ENCODE results near the gene DYRK1A.
A peak's percentile ranks its signal among the peaks of the same experiment; 100 is the strongest.

Gene DYRK1A

DNA sequence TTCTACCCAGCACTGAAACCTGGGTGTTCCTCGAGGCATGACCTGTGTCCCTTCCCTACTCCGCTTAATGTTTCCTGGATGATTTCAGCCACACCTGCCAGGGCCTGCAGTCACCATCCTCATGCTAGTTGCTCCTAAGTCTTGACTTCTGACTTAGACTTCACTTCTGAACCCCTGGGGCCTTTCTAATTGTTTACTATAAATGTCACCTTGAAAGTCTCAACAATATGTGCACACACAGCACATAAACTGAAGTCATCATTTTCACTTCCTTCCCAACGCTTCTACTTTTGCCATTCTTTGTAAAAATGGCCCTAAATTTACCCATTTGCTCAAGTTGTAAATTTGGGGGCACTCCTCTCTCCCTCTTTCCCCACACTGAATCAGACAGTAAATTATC lies 141.1 kb downstream of the DYRK1A start:
- Histone ChIP-seq H4K20me1 (peaks cover 0 to 55% (median 12%) of the 10 kb centered on the region in 11 experiments; a peak in 11 of 22 replicates), H3K4me2 (peak overlapping the region in 4 of 11 experiments; percentile 7 to 70 (median 66); a peak in 6 of 22 replicates), H3K36me3 (peaks cover 98 to 100% (median 100%) of the 10 kb centered on the region in 11 experiments)

DNA sequence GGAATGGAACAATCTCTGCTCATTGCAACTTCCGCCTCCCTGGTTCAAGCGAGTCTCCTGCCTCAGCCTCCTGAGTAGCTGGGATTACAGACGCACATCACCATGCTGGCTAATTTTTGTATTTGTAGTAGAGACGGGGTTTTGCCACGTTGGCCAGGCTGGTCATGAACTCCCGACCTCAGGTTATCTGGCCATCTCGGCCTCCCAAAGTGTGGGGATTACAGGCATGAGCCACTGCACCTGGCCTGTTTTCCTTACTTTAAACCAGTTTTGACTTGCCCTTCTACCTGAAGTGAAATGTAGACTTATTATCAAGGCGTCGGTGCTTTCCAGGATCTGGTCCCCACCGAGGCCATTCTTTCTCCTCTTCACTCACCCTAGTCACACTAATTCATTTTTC lies 141.8 kb downstream of the DYRK1A start:
- Histone ChIP-seq H3K4me1 (peaks cover 0 to 36% (median 4%) of the 10 kb centered on the region in 10 experiments; a peak in 9 of 20 replicates), H4K20me1 (peaks cover 0 to 54% (median 12%) of the 10 kb centered on the region in 11 experiments; a peak in 14 of 22 replicates), H3K4me2 (peak overlapping the region in 3 of 11 experiments; percentile 64 to 70 (median 68); a peak in 4 of 22 replicates), H3K36me3 (peaks cover 97 to 100% (median 98%) of the 10 kb centered on the region in 11 experiments), H3K27ac (0 out of 22 replicates have a peak overlapping the region, but pooled peaks of 1 of the 11 experiments have one; percentile 49), H3K9me3 (replicated peaks in 1 of 11) (no peaks in the 10 kb centered on the region), H3K4me3 (no peak overlapping the region), H3K9ac (no peak overlapping the region), H3K27me3 (no peaks in the 10 kb centered on the region)
- TF ChIP-seq Cebpa-rat (IDR thresholded peaks at IDR 0.05): no peak

More for the DNA sequence above, 141.1 kb downstream of the DYRK1A start:
- TF ChIP-seq Cebpa-rat (IDR thresholded peaks at IDR 0.05): no peak
- Histone ChIP-seq H3K27me3 (no peaks in the 10 kb centered on the region), H3K4me3 (no peak overlapping the region), H3K4me1 (peaks cover 0 to 39% (median 4%) of the 10 kb centered on the region in 10 experiments; a peak in 9 of 20 replicates), H3K27ac (peak overlapping the region in 4 of 11 experiments; percentile 8 to 53 (median 40); a peak in 5 of 22 replicates), H3K9ac (no peak overlapping the region), H3K9me3 (replicated peaks in 1 of 11) (no peaks in the 10 kb centered on the region)

DNA sequence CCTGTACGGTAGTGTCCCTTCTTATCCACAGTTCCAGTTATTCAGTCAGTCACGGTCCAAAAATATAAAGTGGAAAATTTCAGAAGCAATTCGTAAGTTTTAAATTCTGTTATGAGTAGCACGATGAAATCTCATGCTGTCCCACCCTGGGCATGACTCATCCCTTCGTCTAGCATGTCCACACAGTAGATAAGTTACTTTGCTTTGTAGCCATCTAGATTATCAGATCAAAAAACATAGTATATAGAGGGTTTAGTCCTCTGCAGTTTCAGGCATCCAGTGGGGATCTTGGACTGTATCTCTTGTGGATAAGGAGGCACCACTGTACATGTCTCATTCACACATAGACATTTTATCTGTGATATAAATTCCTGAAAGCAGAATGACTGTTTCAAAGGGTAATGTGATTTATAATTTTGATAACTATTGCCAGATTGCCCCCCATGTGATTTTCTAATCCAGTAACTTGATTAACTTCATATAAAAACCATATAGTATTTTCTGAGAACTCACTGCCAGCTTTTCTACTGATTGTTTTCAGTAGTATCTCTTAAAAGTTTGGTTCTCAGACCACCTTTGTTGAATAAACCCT lies 143.3 kb downstream of the DYRK1A start:
- no peaks in the 10 kb centered on the region for H3K9me3 ChIP-seq (replicated peaks in 1 of 11)
- H3K4me1 ChIP-seq: peaks cover 0 to 27% (median 4%) of the 10 kb centered on the region in 10 experiments; a peak in 9 of 20 replicates
- peaks cover 98 to 100% (median 98%) of the 10 kb centered on the region in 11 experiments for H3K36me3 ChIP-seq
- no peak overlapping the region for H3K4me2 ChIP-seq
- no peak overlapping the region for H3K9ac ChIP-seq
- peaks cover 0 to 53% (median 16%) of the 10 kb centered on the region in 11 experiments; a peak in 15 of 22 replicates for H4K20me1 ChIP-seq
- no peak overlapping the region for H3K4me3 ChIP-seq
- H3K27ac ChIP-seq: no peak overlapping the region
- no peaks in the 10 kb centered on the region for H3K27me3 ChIP-seq
- TF ChIP-seq Cebpa-rat (IDR thresholded peaks at IDR 0.05): no peak

DNA sequence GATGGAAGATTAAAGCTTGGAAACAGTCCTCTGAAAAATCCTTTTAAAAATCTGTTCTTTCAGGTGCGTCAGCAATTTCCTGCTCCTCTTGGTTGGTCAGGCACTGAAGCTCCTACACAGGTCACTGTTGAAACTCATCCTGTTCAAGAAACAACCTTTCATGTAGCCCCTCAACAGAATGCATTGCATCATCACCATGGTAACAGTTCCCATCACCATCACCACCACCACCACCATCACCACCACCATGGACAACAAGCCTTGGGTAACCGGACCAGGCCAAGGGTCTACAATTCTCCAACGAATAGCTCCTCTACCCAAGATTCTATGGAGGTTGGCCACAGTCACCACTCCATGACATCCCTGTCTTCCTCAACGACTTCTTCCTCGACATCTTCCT lies 145.3 kb downstream of the DYRK1A start:
- Histone ChIP-seq H3K9ac (no peak overlapping the region), H3K27me3 (no peaks in the 10 kb centered on the region), H3K4me1 (peaks cover 0 to 20% (median 4%) of the 10 kb centered on the region in 10 experiments; a peak in 9 of 20 replicates), H3K27ac (no peak overlapping the region), H3K4me2 (no peak overlapping the region), H4K20me1 (peaks cover 0 to 62% (median 17%) of the 10 kb centered on the region in 11 experiments; a peak in 16 of 22 replicates), H3K36me3 (peaks cover 97 to 100% (median 98%) of the 10 kb centered on the region in 11 experiments), H3K4me3 (no peak overlapping the region), H3K9me3 (replicated peaks in 1 of 11) (no peaks in the 10 kb centered on the region)
- TF ChIP-seq Cebpa-rat (IDR thresholded peaks at IDR 0.05): no peak

DNA sequence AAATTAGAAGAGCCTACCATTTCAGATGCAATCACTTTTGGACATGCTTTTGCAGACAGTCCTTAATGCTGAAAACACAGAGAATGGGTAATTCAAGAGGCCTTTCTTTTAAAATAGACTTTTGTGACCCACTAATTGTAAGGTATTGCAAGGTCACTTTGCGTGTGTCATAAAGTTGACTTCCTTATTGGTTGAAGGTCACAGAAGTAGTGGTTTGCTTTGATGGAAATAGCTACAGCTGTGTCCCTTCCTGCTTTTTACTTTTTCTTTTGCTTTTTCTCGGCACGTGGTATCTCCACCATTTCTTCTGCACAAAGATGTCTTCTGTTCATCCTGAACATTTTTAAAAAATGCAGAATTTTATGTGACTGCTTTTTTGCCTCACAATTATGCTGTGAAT lies 146.8 kb downstream of the DYRK1A start:
- Histone ChIP-seq H3K9me3 (replicated peaks in 1 of 11) (no peaks in the 10 kb centered on the region), H3K4me2 (no peak overlapping the region), H3K27me3 (no peaks in the 10 kb centered on the region), H3K9ac (no peak overlapping the region), H4K20me1 (peaks cover 0 to 47% (median 18%) of the 10 kb centered on the region in 11 experiments; a peak in 16 of 22 replicates), H3K4me3 (no peak overlapping the region), H3K27ac (no peak overlapping the region), H3K36me3 (peaks cover 90 to 100% (median 97%) of the 10 kb centered on the region in 11 experiments), H3K4me1 (peaks cover 0 to 5% (median 0%) of the 10 kb centered on the region in 10 experiments; a peak in 2 of 20 replicates)
- TF ChIP-seq Cebpa-rat (IDR thresholded peaks at IDR 0.05): no peak

DNA sequence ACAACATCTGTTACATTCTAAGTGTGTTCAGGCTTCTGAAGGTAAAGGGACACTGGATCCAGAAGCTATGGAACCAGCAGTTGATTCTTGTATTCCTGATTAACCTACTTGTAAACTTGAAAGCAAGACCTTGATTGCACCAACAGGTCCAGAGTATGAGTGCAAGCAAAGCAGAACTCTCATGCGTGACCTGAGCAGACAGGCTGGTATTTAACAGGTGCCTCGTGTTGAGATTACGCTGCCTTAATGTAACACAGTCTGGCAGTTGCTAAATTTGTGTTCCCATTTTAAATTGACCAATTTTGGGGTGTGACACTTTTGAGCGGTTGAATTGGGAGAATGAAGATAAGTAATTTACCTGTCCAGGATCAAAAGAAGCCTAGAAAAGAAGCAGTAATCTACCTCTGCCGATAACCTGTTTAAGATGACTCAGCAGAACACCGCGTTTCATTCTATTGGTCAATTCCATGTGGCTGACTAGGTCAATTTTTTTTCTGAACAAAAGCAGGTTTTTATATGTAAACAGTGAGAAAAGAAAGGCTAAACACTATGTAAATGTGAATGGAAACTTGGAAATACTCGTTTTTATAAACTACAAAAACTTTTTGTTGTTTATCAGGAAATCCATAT lies 147.6 kb downstream of the DYRK1A start:
- Histone ChIP-seq H3K36me3 (peaks cover 82 to 97% (median 89%) of the 10 kb centered on the region in 11 experiments), H4K20me1 (peaks cover 0 to 47% (median 18%) of the 10 kb centered on the region in 11 experiments; a peak in 16 of 22 replicates), H3K9me3 (replicated peaks in 1 of 11) (no peaks in the 10 kb centered on the region), H3K9ac (no peak overlapping the region), H3K4me3 (no peak overlapping the region), H3K4me1 (0 out of 20 replicates have a peak, but pooled peaks cover 0 to 5% (median 0%) of the 10 kb centered on the region in 10 experiments), H3K27ac (no peak overlapping the region), H3K27me3 (no peaks in the 10 kb centered on the region), H3K4me2 (no peak overlapping the region)
- TF ChIP-seq Cebpa-rat (IDR thresholded peaks at IDR 0.05): no peak

DNA sequence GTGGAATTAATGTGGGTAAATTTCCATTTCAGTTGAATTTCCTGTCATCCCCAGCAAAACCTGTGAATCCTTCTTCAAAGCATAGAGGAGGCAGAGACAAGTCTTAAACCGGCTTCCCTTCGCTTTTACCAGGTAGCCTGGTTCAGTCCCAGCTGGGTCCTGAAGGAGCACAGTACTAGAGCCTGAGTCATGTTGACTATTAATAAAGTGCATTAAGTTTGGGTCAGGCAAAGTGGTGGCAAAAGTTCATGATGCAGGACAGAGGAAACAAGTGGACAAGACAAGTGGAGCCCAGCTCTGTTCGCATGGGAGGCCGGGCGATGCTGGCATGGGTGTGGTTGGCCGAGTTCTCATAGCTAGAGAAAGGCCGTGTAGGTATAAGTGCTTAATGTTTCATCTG lies 150.4 kb downstream of the DYRK1A start:
- Histone ChIP-seq H3K27ac (no peak overlapping the region), H3K36me3 (peaks cover 54 to 68% (median 60%) of the 10 kb centered on the region in 11 experiments)
- no peak for TF ChIP-seq Cebpa-rat (IDR thresholded peaks at IDR 0.05)

DNA sequence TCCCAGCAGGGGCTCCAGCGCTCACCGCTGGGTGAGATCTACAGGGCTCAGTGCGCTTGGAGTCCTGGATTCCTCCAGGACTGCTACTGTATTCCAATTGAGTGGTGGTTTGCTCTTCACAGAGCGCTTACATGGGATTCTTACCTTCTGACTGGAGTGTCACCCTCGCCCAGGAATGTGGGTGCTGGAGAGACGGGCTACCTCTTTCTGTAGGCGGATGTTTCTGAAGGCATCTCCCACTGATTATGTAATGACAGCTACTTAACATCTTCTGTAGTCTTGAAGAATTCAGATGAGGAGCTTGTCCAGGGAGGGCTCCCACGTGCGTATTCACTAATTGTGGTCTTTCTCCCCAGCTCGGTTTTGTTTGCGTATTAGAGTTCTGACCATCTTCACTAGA lies 154.2 kb downstream of the DYRK1A start:
- Histone ChIP-seq H3K9me3 (replicated peaks in 1 of 11) (peaks cover 0 to 6% (median 0%) of the 10 kb centered on the region in 11 experiments; a peak in 1 of 22 replicates), H3K4me2 (no peak overlapping the region), H3K4me1 (peaks cover 0 to 13% (median 0%) of the 10 kb centered on the region in 10 experiments; a peak in 4 of 20 replicates), H3K9ac (no peak overlapping the region), H3K4me3 (no peak overlapping the region), H3K36me3 (peaks cover 17 to 30% (median 24%) of the 10 kb centered on the region in 11 experiments; a peak in 21 of 22 replicates), H3K27ac (no peak overlapping the region), H4K20me1 (peaks cover 0 to 18% (median 0%) of the 10 kb centered on the region in 11 experiments; a peak in 6 of 22 replicates), H3K27me3 (no peaks in the 10 kb centered on the region)
- TF ChIP-seq Cebpa-rat (IDR thresholded peaks at IDR 0.05): no peak

More for the DNA sequence above, 150.4 kb downstream of the DYRK1A start:
- peaks cover 0 to 37% (median 14%) of the 10 kb centered on the region in 11 experiments; a peak in 16 of 22 replicates for H4K20me1 ChIP-seq
- H3K27me3 ChIP-seq: no peaks in the 10 kb centered on the region
- H3K9ac ChIP-seq: no peak overlapping the region
- H3K4me3 ChIP-seq: no peak overlapping the region
- H3K9me3 ChIP-seq (replicated peaks in 1 of 11): no peaks in the 10 kb centered on the region
- H3K4me2 ChIP-seq: no peak overlapping the region
- H3K4me1 ChIP-seq: peaks cover 0 to 5% (median 0%) of the 10 kb centered on the region in 10 experiments; a peak in 4 of 20 replicates

DNA sequence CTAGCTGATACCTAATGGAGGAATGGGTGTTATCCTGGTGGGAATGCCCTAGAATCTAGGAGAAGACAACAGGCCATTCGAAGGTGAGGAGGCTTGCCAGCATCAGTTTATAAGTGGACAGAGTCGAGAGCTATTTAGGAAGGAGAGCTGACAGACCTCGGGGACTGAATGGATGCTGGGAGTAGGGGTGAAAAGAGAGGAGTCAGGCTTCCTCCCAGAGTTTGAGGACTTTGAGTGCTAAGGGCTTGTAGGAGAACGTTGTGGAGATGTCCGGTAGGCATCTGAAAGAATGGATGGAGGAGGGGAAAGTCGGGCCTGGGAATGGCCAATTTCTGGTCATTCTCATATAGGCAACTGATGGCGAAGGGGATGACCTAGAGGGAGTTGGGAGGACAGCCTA lies 155.1 kb downstream of the DYRK1A start:
- H4K20me1 ChIP-seq: peaks cover 0 to 11% (median 0%) of the 10 kb centered on the region in 11 experiments; a peak in 2 of 22 replicates
- no peak overlapping the region for H3K4me3 ChIP-seq
- peaks cover 0 to 6% (median 0%) of the 10 kb centered on the region in 11 experiments; a peak in 1 of 22 replicates for H3K9me3 ChIP-seq (replicated peaks in 1 of 11)
- H3K9ac ChIP-seq: no peak overlapping the region
- peaks cover 0 to 13% (median 0%) of the 10 kb centered on the region in 10 experiments; a peak in 4 of 20 replicates for H3K4me1 ChIP-seq
- H3K27ac ChIP-seq: no peak overlapping the region
- peak overlapping the region in 1 of 11 experiments; percentile 6; a peak in 1 of 22 replicates for H3K4me2 ChIP-seq
- no peak for TF ChIP-seq Cebpa-rat (IDR thresholded peaks at IDR 0.05)
- no peaks in the 10 kb centered on the region for H3K27me3 ChIP-seq
- H3K36me3 ChIP-seq: peaks cover 9 to 22% (median 15%) of the 10 kb centered on the region in 11 experiments; a peak in 20 of 22 replicates
